ENCODE measurements around the gene COMMD3. TPM values are rescaled to one million over a fixed set of nuclear protein-coding genes. Genes with fewer than 3 reads are reported as not detected.

The COMMD3 gene
- total RNA-seq, 2 donors from 2014 or later, result 30.7 to 38.8 TPM

GRCh38 chr10:22363305-22363704, 47.1 kb downstream of the COMMD3 start:
- H3K27me3 ChIP-seq (replicated peaks; ENCODE audit: insufficient read depth), result no peaks in the 10 kb centered on the region
- no peaks in the 10 kb centered on the region for H3K9me3 ChIP-seq
- H3K36me3 ChIP-seq, result no peaks in the 10 kb centered on the region
- no peaks in the 10 kb centered on the region for H3K4me1 ChIP-seq (replicated peaks)
- TF ChIP-seq POLR2A (IDR thresholded peaks at IDR 0.05) (no peak), POLR2AphosphoS5 (IDR thresholded peaks at IDR 0.05) (no peak)
- TF ChIP-seq, protein P1, sequence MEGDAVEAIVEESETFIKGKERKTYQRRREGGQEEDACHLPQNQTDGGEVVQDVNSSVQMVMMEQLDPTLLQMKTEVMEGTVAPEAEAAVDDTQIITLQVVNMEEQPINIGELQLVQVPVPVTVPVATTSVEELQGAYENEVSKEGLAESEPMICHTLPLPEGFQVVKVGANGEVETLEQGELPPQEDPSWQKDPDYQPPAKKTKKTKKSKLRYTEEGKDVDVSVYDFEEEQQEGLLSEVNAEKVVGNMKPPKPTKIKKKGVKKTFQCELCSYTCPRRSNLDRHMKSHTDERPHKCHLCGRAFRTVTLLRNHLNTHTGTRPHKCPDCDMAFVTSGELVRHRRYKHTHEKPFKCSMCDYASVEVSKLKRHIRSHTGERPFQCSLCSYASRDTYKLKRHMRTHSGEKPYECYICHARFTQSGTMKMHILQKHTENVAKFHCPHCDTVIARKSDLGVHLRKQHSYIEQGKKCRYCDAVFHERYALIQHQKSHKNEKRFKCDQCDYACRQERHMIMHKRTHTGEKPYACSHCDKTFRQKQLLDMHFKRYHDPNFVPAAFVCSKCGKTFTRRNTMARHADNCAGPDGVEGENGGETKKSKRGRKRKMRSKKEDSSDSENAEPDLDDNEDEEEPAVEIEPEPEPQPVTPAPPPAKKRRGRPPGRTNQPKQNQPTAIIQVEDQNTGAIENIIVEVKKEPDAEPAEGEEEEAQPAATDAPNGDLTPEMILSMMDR (IDR thresholded peaks at IDR 0.05), result no peak
- no peak overlapping the region for H3K27ac ChIP-seq
- no peak for DNase-seq (ENCODE audit: low spot score)
- intact Hi-C loops (cut with DNase I), result no loop called here
- WGBS, result 93% methylated on average over 6 of the region's 6 CpGs
- H3K4me3 ChIP-seq, result no peak overlapping the region

- intact Hi-C loops (cut with DNase I), result no loop called here
- no peaks in the 10 kb centered on the region for H3K4me1 ChIP-seq (replicated peaks)
- no peaks in the 10 kb centered on the region for H3K27me3 ChIP-seq (replicated peaks; ENCODE audit: insufficient read depth)
- H3K36me3 ChIP-seq, result no peaks in the 10 kb centered on the region
- no peak for TF ChIP-seq POLR2AphosphoS5 (IDR thresholded peaks at IDR 0.05)
- TF ChIP-seq, protein P1 (IDR thresholded peaks at IDR 0.05), result no peak
- no peak for TF ChIP-seq POLR2A (IDR thresholded peaks at IDR 0.05)
- no peak overlapping the region for H3K27ac ChIP-seq
- H3K9me3 ChIP-seq, result no peaks in the 10 kb centered on the region
- no peak for DNase-seq (ENCODE audit: low spot score)
- WGBS, result 81% methylated on average over 5 of the region's 5 CpGs
- H3K4me3 ChIP-seq, result no peak overlapping the region
These were observed 48.4 kb downstream of the COMMD3 start for GRCh38 chr10:22364407-22365140.

- H3K9me3 ChIP-seq, result no peaks in the 10 kb centered on the region
- 91% methylated on average over 1 of the region's 1 CpG for WGBS
- no peak overlapping the region for H3K4me3 ChIP-seq
- TF ChIP-seq POLR2AphosphoS5 (IDR thresholded peaks at IDR 0.05) (no peak), POLR2A (IDR thresholded peaks at IDR 0.05) (no peak)
- TF ChIP-seq, protein P1 (IDR thresholded peaks at IDR 0.05), result no peak
- no peaks in the 10 kb centered on the region for H3K36me3 ChIP-seq
- H3K4me1 ChIP-seq (replicated peaks), result no peaks in the 10 kb centered on the region
- no peak for DNase-seq (ENCODE audit: low spot score)
- H3K27ac ChIP-seq, result no peak overlapping the region
- H3K27me3 ChIP-seq (replicated peaks; ENCODE audit: insufficient read depth), result no peaks in the 10 kb centered on the region
- intact Hi-C loops (cut with DNase I), result no loop called here
These were observed 49.0 kb downstream of the COMMD3 start for GRCh38 chr10:22365233-22365632.

- WGBS, result 89% methylated on average over 4 of the region's 4 CpGs
- no peaks in the 10 kb centered on the region for H3K9me3 ChIP-seq
- TF ChIP-seq POLR2AphosphoS5 (IDR thresholded peaks at IDR 0.05), result no peak
- TF ChIP-seq POLR2A (IDR thresholded peaks at IDR 0.05), result no peak
- TF ChIP-seq, protein P1 (IDR thresholded peaks at IDR 0.05), result no peak
- no peak for DNase-seq (ENCODE audit: low spot score)
- intact Hi-C loops (cut with DNase I), result no loop called here
- H3K4me1 ChIP-seq (replicated peaks), result no peaks in the 10 kb centered on the region
- no peaks in the 10 kb centered on the region for H3K27me3 ChIP-seq (replicated peaks; ENCODE audit: insufficient read depth)
- H3K4me3 ChIP-seq, result no peak overlapping the region
- no peak overlapping the region for H3K27ac ChIP-seq
- no peaks in the 10 kb centered on the region for H3K36me3 ChIP-seq
These were observed 49.7 kb downstream of the COMMD3 start for GRCh38 chr10:22365644-22366434.

DNA sequence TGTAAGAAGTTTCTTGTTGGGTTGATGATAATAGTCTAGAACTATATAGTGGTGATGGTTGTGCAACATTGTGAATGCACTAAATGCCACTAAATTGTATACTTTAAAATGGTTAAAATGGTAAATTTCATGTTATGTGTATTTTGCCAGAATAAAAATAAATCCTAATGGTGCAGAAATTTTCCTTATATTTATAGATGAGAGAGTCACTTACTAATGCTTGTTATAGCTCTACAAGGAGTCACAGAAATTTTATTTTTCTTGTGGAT, 50.2 kb downstream of the COMMD3 start:
- no peaks in the 10 kb centered on the region for H3K36me3 ChIP-seq
- intact Hi-C loops (cut with DNase I), result no loop called here
- H3K27ac ChIP-seq, result no peak overlapping the region
- no peaks in the 10 kb centered on the region for H3K9me3 ChIP-seq
- no peaks in the 10 kb centered on the region for H3K4me1 ChIP-seq (replicated peaks)
- H3K4me3 ChIP-seq, result no peak overlapping the region
- no peak for DNase-seq (ENCODE audit: low spot score)
- no peaks in the 10 kb centered on the region for H3K27me3 ChIP-seq (replicated peaks; ENCODE audit: insufficient read depth)
- TF ChIP-seq, protein P1 (IDR thresholded peaks at IDR 0.05), result no peak
- no peak for TF ChIP-seq POLR2AphosphoS5 (IDR thresholded peaks at IDR 0.05)
- TF ChIP-seq POLR2A (IDR thresholded peaks at IDR 0.05), result no peak
